BE2C (cell line): Measurements from ENCODE around the gene MAN1A1.

Experiments used
- DNase-seq: peaks from one replicate; pipeline ENCODE4 v3.0.0-alpha.2; 2020
- H3K27me3 ChIP-seq: fragments of 250-450 bp; sonication (Bioruptor Pico); 2 replicates; pipeline ENCODE4 v1.5.1; 2020; ENCODE audit warnings: mild to moderate bottlenecking
- H3K36me3 ChIP-seq: fragments of 250-450 bp; sonication (Bioruptor Pico); 2 replicates; pipeline ENCODE4 v1.5.1; 2020; ENCODE audit warnings: mild to moderate bottlenecking
- H3K4me1 ChIP-seq: fragments of 250-450 bp; sonication (Bioruptor Pico); 2 replicates; pipeline ENCODE4 v1.5.1; 2020
- H3K4me3 ChIP-seq: 2 replicates; pipeline ENCODE4 v1.5.1; 2011; ENCODE audit warnings: low read depth, low read length
- H3K9me3 ChIP-seq: fragments of 250-450 bp; sonication (Bioruptor Pico); 2 replicates; pipeline ENCODE4 v1.5.1; 2020
- TF ChIP-seq, protein P1 (sequence below): IDR thresholded peaks from 2 replicates; pipeline ENCODE4 v1.5.1; 2012; ENCODE audit warnings: mild to moderate bottlenecking, low read depth, low read length

The MAN1A1 gene

DNA sequence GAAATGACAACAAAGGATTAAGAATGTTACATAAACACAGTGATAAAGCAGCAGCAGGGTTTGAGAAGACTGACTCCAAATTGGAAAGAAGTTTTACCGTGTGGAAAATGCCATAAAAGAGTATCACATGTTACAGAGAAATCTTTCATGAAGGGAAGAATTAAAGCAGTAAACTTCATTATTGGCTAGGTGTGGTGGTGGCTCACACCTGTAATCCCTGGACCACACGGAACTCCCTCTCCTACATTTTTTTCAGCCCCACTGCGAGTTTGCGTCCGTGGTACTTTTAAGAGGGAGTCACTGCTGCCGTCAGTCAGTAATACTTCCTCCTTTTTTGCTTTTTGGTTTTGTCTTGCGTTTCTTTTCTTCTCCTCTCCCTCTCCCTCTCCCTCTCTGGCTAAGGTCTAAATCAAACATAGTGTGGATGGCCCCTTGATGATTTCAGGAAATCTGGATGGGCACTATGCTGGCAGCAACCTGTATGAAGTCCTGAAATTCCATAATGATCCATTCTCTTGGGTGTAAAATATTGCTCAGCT is 112.3 kb downstream of the MAN1A1 start:
- H3K4me1 ChIP-seq, result peaks cover 22% of the 10 kb centered on the region
- H3K9me3 ChIP-seq, result no peaks in the 10 kb centered on the region
- 0 out of 2 replicates have a peak, but pooled peaks cover 3% of the 10 kb centered on the region for H3K27me3 ChIP-seq
- no peak overlapping the region for H3K4me3 ChIP-seq
- TF ChIP-seq, protein P1, sequence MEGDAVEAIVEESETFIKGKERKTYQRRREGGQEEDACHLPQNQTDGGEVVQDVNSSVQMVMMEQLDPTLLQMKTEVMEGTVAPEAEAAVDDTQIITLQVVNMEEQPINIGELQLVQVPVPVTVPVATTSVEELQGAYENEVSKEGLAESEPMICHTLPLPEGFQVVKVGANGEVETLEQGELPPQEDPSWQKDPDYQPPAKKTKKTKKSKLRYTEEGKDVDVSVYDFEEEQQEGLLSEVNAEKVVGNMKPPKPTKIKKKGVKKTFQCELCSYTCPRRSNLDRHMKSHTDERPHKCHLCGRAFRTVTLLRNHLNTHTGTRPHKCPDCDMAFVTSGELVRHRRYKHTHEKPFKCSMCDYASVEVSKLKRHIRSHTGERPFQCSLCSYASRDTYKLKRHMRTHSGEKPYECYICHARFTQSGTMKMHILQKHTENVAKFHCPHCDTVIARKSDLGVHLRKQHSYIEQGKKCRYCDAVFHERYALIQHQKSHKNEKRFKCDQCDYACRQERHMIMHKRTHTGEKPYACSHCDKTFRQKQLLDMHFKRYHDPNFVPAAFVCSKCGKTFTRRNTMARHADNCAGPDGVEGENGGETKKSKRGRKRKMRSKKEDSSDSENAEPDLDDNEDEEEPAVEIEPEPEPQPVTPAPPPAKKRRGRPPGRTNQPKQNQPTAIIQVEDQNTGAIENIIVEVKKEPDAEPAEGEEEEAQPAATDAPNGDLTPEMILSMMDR, result no peak
- peaks cover 26% of the 10 kb centered on the region for H3K36me3 ChIP-seq
- DNase-seq, result no peak

DNA sequence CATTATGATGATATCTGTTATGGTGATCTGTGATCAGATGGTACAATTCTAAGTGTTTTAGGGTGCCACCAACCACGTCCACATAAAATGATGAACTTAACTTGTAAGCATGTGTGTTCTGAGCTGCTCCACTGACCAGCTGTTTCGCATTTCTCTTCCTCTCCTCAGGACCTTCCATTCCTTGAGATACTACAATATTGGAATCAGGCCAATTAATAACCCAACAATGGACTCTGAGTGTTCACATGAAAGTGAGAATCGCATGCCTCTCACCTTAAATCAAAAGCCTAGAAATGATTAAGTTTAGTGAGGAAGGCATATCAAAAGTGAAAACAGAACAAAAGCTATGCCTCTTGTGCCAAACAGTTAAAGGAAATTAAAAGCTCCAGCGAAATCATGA is 114.6 kb downstream of the MAN1A1 start:
- TF ChIP-seq, protein P1, result no peak

DNA sequence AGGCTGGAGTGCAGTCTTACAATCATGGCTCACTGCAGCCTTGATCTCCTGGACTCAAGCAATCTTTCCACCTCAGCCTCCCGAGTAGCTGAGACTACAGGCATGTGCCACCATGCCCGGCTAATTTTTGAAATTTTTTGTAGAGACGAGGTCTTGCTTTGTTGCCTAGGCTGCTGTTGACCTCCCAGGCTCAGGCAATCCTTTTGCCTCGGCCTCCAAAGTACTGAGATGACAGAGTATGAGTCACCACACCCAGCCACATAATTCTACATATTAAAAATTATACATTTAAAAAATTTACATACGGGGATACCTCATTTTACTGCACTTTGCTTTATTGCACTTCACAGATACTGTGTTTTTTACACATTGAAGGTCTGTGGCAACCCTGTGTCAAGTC is 115.1 kb downstream of the MAN1A1 start:
- TF ChIP-seq, protein P1, result no peak
- Histone ChIP-seq H3K4me3 (no peak overlapping the region), H3K4me1 (peaks cover 6% of the 10 kb centered on the region), H3K27me3 (no peaks in the 10 kb centered on the region), H3K36me3 (peaks cover 31% of the 10 kb centered on the region), H3K9me3 (no peaks in the 10 kb centered on the region)
- no peak for DNase-seq

More for the DNA sequence above, 114.6 kb downstream of the MAN1A1 start:
- H3K4me3 ChIP-seq, result no peak overlapping the region
- H3K4me1 ChIP-seq, result peaks cover 6% of the 10 kb centered on the region
- no peak for DNase-seq
- H3K9me3 ChIP-seq, result no peaks in the 10 kb centered on the region
- H3K36me3 ChIP-seq, result peaks cover 31% of the 10 kb centered on the region
- H3K27me3 ChIP-seq, result 0 out of 2 replicates have a peak, but pooled peaks cover 2% of the 10 kb centered on the region

DNA sequence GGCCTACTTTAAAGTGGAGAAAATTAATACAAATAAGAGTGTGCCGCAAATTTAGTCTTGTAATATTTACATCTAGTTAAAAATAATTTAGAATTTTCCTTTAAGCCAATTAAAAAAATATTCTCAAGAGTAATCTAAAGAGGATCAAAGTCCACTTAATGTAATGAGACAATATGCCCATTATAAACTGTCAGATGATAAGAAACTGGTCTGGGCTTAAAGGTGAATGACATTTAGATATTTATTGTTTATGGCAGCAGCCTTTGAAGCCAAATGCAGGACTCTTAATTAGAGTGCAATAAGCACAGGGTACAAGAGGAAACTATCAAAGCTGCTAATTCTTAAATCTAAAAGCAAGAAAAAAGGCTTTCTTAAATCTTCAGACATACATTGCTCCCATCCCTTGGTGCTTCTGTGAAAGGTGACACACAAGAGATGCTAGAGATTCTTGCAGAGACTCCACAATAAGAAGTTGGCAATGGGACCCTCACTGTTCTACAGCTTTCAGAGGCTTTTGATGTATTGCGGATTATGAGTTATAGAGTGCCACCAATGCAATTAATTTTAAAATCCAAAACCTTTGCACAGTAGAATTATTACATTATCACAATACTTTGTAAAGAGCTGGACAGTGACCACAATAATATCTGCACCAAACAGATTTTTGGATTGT is 116.1 kb downstream of the MAN1A1 start:
- Histone ChIP-seq H3K9me3 (no peaks in the 10 kb centered on the region), H3K36me3 (peaks cover 31% of the 10 kb centered on the region), H3K4me1 (peaks cover 6% of the 10 kb centered on the region), H3K4me3 (no peak overlapping the region), H3K27me3 (no peaks in the 10 kb centered on the region)
- no peak for DNase-seq
- TF ChIP-seq, protein P1, result no peak

DNA sequence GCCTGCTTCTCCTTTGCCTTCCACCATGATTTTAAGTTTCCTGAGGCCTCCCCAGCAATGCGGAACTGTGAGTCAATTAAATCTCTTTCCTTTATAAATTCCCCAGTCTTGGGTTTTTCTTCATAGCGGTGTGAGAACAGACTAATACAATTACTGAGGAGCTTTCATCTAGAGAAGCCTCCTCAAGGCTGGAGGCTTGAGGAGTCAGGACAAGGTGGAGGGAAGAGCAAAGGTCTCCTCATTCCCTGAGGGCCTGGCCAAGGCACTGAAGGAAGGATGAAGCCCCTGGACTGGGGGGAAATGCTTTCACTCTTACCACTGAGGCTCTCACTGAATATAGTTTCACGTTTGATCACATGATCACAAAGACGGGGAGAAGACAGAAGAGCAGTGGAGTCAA is 118.2 kb downstream of the MAN1A1 start:
- Histone ChIP-seq H3K27me3 (no peaks in the 10 kb centered on the region), H3K9me3 (no peaks in the 10 kb centered on the region), H3K4me3 (no peak overlapping the region), H3K4me1 (peaks cover 6% of the 10 kb centered on the region), H3K36me3 (peaks cover 27% of the 10 kb centered on the region)
- TF ChIP-seq, protein P1, result no peak
- no peak for DNase-seq

DNA sequence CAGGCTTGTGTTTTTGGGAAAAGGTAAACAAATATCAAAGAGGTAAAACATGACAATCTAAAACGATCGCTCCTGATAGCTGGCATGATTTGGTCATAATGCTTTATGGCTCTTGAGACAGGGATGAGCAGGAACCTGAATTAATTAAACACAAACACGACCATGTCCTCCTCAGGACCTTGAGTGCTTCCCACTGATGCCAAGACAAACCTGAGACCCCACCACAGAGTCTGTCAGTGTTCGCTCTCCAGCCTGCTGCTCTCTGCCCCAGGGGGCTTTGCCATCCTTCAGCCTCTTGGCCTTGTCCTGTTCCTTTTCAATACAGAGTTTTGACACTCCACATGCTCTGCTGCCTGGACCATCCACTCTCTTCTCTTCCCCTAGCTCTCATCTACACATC is 119.4 kb downstream of the MAN1A1 start:
- Histone ChIP-seq H3K9me3 (no peaks in the 10 kb centered on the region), H3K4me1 (peaks cover 6% of the 10 kb centered on the region), H3K4me3 (no peak overlapping the region), H3K27me3 (no peaks in the 10 kb centered on the region), H3K36me3 (peaks cover 15% of the 10 kb centered on the region)
- TF ChIP-seq, protein P1, result no peak
- DNase-seq, result no peak
